ENCODE results near the gene PTPRN2.
"Not testable (repeated sequence)": the region's sequence is repeated elsewhere in the genome, so short reads cannot be mapped to it uniquely, and the experiment has no call there.

Gene PTPRN2

GRCh38 chr7:158258411-158259130 is 329.1 kb downstream of the PTPRN2 start:
- DNase-seq (ENCODE audit: low read depth in 4 of 4, low spot score in 1 of 4), result no peak

- DNase-seq (ENCODE audit: low read depth in 4 of 4, low spot score in 1 of 4), result no peak
These were observed 329.9 kb downstream of the PTPRN2 start for GRCh38 chr7:158257516-158258410.

DNA sequence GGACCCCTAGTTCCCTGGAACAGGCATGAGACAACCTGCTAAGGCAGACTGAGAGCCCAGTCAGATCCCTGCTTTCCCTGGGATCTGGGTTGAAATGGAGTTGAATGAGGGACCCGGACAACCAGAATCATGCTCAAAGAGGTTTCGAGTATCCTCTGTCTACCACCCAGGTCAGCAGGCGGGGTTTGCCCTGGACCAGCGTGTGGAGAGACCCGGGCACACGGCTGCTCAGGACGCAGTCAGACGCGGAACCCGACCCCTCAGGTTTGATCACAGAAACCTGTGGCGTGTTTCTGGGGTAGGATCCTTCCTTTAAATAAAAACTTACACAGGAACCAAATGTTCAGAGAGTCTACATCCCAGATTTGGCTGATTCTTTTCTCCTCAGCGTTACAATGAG is 330.6 kb downstream of the PTPRN2 start:
- no peak for DNase-seq (ENCODE audit: low read depth in 4 of 4, low spot score in 1 of 4)

DNA sequence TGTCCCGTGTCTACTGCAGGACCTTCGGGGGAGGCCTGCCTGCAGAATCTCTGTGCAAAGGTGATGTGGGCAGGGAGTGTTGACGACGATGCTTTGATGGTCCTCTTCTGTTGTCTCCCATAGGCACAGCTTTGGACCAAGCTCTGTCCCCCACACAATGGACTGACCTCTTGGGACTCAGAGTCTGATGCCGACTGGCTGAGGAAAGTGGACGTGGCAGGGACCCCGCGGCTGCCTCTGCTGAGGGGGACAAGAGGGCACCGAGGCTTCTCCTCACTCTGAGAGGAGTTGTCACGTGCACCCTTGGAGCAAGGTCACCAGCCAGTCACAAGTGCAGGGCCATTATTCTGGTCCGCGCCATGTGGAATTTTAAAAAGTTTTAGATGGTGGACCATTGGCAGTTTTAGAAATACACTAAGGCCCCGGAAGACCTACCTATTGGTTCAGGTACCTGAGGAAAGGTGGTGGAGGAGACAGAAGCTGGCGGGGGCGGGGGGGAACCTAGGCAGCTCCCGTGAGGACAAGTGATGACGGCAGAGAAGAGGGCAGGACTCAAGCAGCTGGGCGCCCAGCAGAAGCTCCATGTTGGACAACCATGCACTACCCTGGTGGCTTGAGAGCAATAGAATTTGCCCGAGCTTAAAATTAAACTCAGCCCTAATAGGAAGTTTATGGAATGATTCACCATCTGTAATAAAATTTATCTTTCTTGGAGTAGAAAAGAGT is 331.4 kb downstream of the PTPRN2 start:
- no peak for DNase-seq (ENCODE audit: low read depth in 4 of 4, low spot score in 1 of 4)

DNA sequence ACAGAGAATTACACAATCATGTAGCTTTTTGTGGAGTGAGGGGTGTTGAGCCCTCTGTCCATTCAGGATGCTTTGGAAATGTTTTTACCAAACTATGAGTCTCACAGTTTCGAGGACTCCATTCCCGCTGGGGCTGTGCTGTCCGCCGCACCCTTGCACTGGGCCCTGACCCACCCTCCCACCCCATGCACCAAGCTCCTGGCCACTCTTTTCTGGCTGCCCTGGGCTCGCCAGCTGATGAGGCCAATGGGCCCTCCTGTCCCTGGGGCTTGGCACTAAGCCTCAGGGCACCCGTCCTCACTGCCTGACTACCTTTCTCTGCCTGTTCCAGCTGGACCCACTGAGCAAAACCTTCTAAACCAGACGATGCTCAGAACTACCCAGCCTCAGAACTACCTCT is 332.1 kb downstream of the PTPRN2 start:
- DNase-seq (ENCODE audit: low read depth in 4 of 4, low spot score in 1 of 4), result no peak

DNA sequence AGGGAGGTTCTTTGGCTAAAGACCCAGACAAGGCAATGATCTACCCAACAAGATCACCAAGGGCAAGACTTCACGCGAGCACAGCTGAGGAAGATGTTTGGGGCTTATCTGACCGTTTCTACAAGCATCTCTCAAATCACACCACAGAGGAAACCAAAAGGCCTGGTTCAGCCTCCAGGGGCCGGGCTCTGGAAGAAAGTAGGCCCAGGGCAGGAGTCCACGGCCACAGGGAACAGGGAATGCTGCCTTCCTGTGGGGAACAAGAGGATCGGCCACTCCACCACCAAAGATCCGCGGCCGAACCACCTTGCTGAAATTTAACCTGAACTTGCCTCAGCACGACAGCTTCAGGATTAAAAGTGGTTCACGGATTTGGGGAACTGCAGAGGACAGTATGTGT is 332.5 kb downstream of the PTPRN2 start:
- no peak for DNase-seq (ENCODE audit: low read depth in 4 of 4, low spot score in 1 of 4)

- not testable (repeated sequence) for DNase-seq (ENCODE audit: low read depth in 4 of 4, low spot score in 1 of 4)
These were observed 334.0 kb downstream of the PTPRN2 start for GRCh38 chr7:158253670-158254045.

GRCh38 chr7:158252837-158253669 is 334.6 kb downstream of the PTPRN2 start:
- DNase-seq (ENCODE audit: low read depth in 4 of 4, low spot score in 1 of 4), result no peak

- no peak for DNase-seq (ENCODE audit: low read depth in 4 of 4, low spot score in 1 of 4)
These were observed 335.4 kb downstream of the PTPRN2 start for GRCh38 chr7:158252081-158252836.

DNA sequence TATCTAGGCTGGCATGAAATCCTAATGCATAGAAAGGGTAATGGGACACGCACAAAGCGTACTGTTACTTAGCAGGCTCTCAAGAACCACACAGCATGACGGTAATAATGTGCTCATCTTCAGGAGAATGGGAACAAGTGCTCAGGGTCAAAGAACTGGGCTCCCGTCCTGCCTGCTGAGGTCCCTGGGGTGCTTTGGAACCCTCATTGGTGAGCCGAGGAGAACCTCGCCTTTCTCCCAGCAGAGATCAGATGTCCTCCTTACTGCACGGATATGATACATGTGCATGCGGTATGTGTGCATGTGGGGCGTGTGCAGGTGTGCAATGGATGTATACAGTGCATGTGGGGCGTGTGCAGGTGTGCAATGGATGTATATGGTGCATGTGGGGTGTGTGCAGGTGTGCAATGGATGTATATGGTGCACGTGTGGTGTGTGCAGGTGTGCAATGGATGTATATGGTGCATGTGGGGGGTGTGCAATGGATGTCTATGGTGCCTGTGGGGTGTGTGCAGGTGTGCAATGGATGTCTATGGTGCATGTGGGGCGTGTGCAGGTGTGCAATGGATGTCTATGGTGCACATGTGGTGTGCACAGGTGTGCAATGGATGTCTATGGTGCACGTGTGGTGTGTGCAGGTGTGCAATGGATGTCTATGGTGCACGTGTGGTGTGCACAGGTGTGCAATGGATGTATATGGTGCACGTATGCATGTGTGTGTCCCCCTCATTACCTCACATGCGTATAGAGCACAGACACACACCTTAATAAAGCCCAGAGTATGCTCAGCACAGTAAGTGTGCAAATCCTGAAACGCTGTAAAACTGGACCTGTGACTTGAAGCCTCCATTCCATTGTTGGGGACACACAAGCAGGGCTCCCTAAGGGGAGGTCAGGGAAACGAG is 336.3 kb downstream of the PTPRN2 start:
- no peak for DNase-seq (ENCODE audit: low read depth in 4 of 4, low spot score in 1 of 4)

DNA sequence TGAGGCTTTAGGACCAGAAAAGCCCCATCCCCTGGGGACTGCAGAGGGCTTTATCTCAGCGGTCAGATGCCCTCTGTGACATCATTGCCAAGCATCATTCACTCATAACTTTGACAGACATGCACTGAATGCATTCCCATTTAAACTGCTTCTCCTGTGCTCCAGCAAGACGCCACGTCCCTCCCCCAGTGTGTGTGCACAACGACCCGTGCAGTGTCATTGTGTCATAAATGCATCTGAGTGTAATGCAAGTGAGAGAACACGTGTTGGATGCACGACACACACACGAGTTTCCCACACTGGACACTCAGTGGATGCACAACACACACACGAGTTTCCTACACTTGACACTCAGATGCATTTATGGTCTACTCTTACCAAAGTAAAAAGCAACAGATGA is 337.9 kb downstream of the PTPRN2 start:
- DNase-seq (ENCODE audit: low read depth in 4 of 4, low spot score in 1 of 4), result no peak

DNA sequence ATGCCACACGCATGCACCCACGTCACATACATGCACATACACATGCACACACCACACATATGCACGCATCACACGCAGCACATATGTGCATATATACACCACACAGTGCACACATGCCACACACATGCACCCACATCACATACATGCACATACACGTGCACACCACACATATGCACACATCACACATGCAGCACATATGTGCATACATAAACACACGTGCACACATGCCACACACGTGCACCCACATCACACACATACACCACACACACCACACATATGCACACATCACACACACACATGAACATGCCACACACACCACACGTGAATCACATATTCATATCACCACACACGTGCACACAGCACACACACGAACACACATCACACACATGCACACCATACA is 338.8 kb downstream of the PTPRN2 start:
- no peak for DNase-seq (ENCODE audit: low read depth in 4 of 4, low spot score in 1 of 4)

DNA sequence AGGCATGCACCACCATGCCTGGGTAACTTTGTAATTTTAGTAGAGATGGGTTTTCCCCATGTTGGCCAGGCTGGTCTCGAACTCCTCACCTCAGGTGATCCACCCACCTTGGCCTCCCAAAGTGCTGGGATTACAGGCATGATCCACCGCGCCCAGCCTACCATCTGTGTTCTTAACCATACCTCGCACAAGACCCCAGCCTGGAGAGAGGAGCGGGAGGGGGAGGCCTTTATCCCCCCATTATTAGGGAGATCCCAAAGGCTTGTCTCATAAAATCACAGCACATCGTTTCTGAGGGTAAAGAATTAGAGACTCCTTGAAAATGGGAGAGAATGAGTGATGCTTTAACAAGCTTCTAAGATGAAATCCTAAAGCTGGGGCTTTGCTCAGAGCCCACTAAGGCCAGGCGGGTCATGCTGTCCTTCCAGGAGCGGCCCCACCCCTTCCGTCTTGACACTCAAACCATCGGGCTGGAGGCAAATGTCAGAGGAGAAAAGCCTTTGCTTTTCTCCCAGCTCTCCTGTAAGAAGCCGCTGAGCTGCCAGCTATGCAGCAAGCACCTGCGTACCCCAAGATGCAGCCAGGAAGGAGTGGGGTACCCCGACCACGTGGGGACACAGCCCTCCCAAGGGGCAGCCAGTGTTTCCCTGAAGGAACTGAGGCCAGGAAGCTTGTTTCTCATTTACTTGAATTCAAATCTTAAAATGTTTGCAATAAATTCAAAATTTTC is 339.7 kb downstream of the PTPRN2 start:
- DNase-seq (ENCODE audit: low read depth in 4 of 4, low spot score in 1 of 4), result no peak

DNA sequence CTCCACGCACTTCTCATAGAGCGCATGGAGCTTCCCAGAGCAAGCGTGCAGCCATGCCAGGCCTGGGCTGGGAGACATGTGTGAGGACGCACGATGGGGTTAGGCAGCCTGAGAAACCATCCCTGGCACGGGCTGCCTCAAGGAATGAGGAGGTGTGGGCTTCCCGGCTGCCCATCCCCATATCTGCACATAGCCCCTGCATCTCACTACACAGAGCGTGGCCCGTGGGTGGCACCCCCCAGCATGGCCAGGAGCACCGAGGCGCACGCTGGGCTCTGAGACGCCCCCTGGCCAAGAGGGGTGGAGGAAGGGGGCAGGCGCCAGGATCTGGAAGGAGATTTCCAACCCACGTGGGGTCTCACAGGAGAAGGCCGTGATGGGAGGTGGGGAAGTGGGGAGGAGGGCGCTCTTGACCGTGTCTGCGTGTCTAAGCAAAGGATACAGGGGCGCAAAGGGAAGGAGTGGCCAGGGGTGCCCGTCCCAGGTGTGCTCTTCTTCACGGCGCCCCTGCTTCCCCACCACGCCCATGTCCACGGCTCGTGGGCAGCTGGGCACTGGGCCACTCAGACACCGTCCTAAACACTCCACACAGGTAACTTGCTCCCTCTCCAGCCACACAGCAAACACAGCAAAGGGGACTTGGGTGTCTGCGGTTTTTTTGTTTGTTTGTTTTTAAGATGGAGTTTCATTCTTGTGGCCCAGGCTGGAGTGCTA is 340.5 kb downstream of the PTPRN2 start:
- no peak for DNase-seq (ENCODE audit: low read depth in 4 of 4, low spot score in 1 of 4)

DNA sequence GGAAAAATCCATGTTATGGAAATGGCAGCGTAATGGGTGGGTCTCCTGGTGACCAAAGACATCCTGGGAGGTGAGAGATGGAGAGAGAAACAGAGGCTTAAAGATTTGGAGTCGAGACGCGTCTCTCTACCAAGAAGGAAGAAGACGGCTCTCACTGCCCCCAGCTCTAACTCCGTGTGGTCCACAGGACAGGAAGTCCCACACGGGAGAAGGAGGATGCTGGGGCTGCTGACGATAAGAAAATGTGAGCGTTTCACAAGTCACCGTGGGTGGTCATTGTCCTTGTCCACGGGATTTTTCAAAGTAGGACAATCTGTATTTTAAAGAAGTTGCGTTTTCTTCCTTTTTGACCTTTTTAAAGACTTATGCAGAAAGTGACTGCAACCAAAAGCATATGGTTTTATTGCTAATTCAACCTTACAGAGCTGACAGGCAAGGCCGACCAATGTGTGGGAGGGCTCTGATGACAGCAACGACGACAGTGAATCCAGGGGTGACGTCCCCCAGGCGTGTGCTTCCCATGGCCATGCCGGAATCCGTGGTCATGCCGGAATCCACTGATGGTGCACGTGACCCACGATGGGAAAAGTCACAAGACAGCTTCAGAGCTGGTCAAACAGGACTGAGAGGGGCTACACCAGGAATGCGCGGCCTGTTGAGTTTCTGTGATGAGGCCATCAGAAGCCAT is 341.2 kb downstream of the PTPRN2 start:
- DNase-seq (ENCODE audit: low read depth in 4 of 4, low spot score in 1 of 4), result no peak

- no peak for DNase-seq (ENCODE audit: low read depth in 4 of 4, low spot score in 1 of 4)
These were observed 341.9 kb downstream of the PTPRN2 start for GRCh38 chr7:158245724-158246041.
